A673 (cell line): Measurements from ENCODE around the gene ZNF891.

Source experiments
- CTCF ChIP-seq: fragments of 300-800, 200-600 bp; sonication (generic); conservative IDR thresholded peaks from 2 replicates; pipeline ENCODE4 v1.5.1; 2017; ENCODE audit warnings: low read depth, mild to moderate bottlenecking, antibody characterized with exemption, low read length, moderate library complexity, mixed read lengths
- EZH2 ChIP-seq: fragments of 200-600 bp; sonication (generic); IDR thresholded peaks from 2 replicates; pipeline ENCODE4 v1.6.1; 2017; ENCODE audit warnings: borderline replicate concordance, low read depth, mild to moderate bottlenecking, mixed read lengths, antibody characterized with exemption, low read length; ENCODE audit not compliant: poor library complexity, severe bottlenecking

GRCh38 chr12:133172491-133172890, 42.4 kb upstream of the ZNF891 start:
- no peak for TF ChIP-seq CTCF
- no peak for TF ChIP-seq EZH2
